ENCODE measurements around the gene BATF3.

DNA sequence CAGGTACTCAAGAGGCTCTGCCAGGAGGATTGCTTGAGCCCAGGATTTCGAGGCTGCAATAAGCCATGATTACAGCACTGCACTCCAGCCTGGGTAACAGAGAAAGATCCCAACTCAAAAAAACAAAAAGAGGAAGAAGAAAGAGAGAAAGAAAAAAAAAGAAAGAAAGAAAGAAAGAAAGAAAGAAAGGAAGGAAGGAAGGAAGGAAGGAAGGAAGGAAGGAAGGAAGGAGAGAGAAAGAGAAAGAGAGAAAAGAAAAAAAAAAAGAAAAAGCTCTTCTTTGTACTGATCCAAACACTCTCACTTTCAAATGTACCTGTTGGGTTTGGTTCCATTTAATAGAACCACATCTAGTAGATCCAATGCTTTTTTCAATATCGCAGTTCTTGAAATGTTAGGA, 11.8 kb downstream of the BATF3 start:
- TF ChIP-seq EZH2 (IDR thresholded peaks at IDR 0.05; ENCODE audit: borderline replicate concordance, low read length) (no peak), CTCF (IDR thresholded peaks at IDR 0.05; ENCODE audit: low read length) (no peak)
